HEK293 (cell line): ENCODE data around the gene IL3RA.

Experiments
- ATF2 ChIP-seq: fragments of 450-650 bp; formaldehyde crosslinking; IDR thresholded peaks from 2 replicates; pipeline ENCODE4 v1.5.1; 2016; ENCODE audit warnings: missing biosample characterization, missing genetic modification characterization, low read depth
- GFI1B ChIP-seq: fragments of 450-650 bp; formaldehyde crosslinking; IDR thresholded peaks from 2 replicates; pipeline ENCODE4 v1.5.1; 2016; ENCODE audit warnings: missing biosample characterization, missing genetic modification characterization
- KLF8 ChIP-seq: fragments of 450-650 bp; formaldehyde crosslinking; IDR thresholded peaks from 2 replicates; pipeline ENCODE4 v1.5.1; 2016; ENCODE audit warnings: missing biosample characterization, missing genetic modification characterization
- PRDM4 ChIP-seq: fragments of 450-650 bp; formaldehyde crosslinking; IDR thresholded peaks from 2 replicates; pipeline ENCODE4 v1.5.1; 2017; ENCODE audit warnings: missing biosample characterization, missing genetic modification characterization
- PRDM6 ChIP-seq: fragments of 450-650 bp; formaldehyde crosslinking; IDR thresholded peaks from 2 replicates; pipeline ENCODE4 v1.5.1; 2017; ENCODE audit warnings: missing biosample characterization, missing genetic modification characterization
- REPIN1 ChIP-seq: fragments of 450-650 bp; formaldehyde crosslinking; IDR thresholded peaks from 2 replicates; pipeline ENCODE4 v1.5.1; 2017; ENCODE audit warnings: missing biosample characterization, missing genetic modification characterization, low read depth
- SETDB1 ChIP-seq: IDR thresholded peaks from one replicate; pipeline ENCODE4 v1.6.1; 2017; ENCODE audit warnings: mild to moderate bottlenecking, low read length, moderate library complexity, mixed read lengths; ENCODE audit not compliant: insufficient read length
- ZBTB8A ChIP-seq: fragments of 450-650 bp; formaldehyde crosslinking; IDR thresholded peaks from 2 replicates; pipeline ENCODE4 v1.5.1; 2016; ENCODE audit warnings: missing biosample characterization, missing genetic modification characterization
- ZFP69B ChIP-seq: fragments of 450-650 bp; formaldehyde crosslinking; IDR thresholded peaks from 2 replicates; pipeline ENCODE4 v1.5.1; 2016; ENCODE audit warnings: missing biosample characterization, missing genetic modification characterization
- ZNF174 ChIP-seq: fragments of 450-650 bp; formaldehyde crosslinking; IDR thresholded peaks from 2 replicates; pipeline ENCODE4 v1.5.0; 2017; ENCODE audit warnings: missing biosample characterization, mild to moderate bottlenecking, missing genetic modification characterization
- ZNF2 ChIP-seq: fragments of 450-650 bp; formaldehyde crosslinking; IDR thresholded peaks from 2 replicates; pipeline ENCODE4 v1.5.1; 2016; ENCODE audit warnings: missing biosample characterization, missing genetic modification characterization
- ZNF280D ChIP-seq: fragments of 450-650 bp; formaldehyde crosslinking; IDR thresholded peaks from 2 replicates; pipeline ENCODE4 v1.5.1; 2016; ENCODE audit warnings: missing biosample characterization, missing genetic modification characterization
- ZNF324 ChIP-seq: fragments of 450-650 bp; formaldehyde crosslinking; IDR thresholded peaks from 2 replicates; pipeline ENCODE4 v1.5.1; 2016; ENCODE audit warnings: missing biosample characterization, missing genetic modification characterization
- ZNF449 ChIP-seq: fragments of 450-650 bp; formaldehyde crosslinking; IDR thresholded peaks from 2 replicates; pipeline ENCODE4 v1.5.1; 2017; ENCODE audit warnings: missing biosample characterization, mild to moderate bottlenecking, missing genetic modification characterization, moderate library complexity
- ZNF529 ChIP-seq: fragments of 450-650 bp; formaldehyde crosslinking; IDR thresholded peaks from 2 replicates; pipeline ENCODE4 v1.5.1; 2017; ENCODE audit warnings: missing genetic modification characterization, missing biosample characterization; ENCODE audit not compliant: insufficient replicate concordance
- ZNF670 ChIP-seq: fragments of 450-650 bp; formaldehyde crosslinking; IDR thresholded peaks from 2 replicates; pipeline ENCODE4 v1.5.1; 2016; ENCODE audit warnings: missing biosample characterization, missing genetic modification characterization, low read depth
- ZNF707 ChIP-seq: fragments of 450-650 bp; formaldehyde crosslinking; IDR thresholded peaks from 2 replicates; pipeline ENCODE4 v1.5.1; 2016; ENCODE audit warnings: missing biosample characterization, missing genetic modification characterization
- ZSCAN5A ChIP-seq: fragments of 450-650 bp; formaldehyde crosslinking; IDR thresholded peaks from 2 replicates; pipeline ENCODE4 v1.5.1; 2016; ENCODE audit warnings: missing biosample characterization, missing genetic modification characterization
- ZXDB ChIP-seq: fragments of 450-650 bp; formaldehyde crosslinking; IDR thresholded peaks from 2 replicates; pipeline ENCODE4 v1.5.1; 2016; ENCODE audit warnings: missing biosample characterization, missing genetic modification characterization

The IL3RA gene

GRCh38 chrX:1417921-1418771, 81.6 kb downstream of the IL3RA start (continued):
- TF ChIP-seq ATF2 (tag by site-specific recombination) = no peak
- no peak for TF ChIP-seq ZFP69B (tag by site-specific recombination)
- 0 out of 2 replicates have a peak, but pooled peaks have one; percentile 26 for TF ChIP-seq ZXDB (tag by site-specific recombination)
- 0 out of 2 replicates have a peak, but pooled peaks have one; percentile 70 for TF ChIP-seq ZSCAN5A
- TF ChIP-seq REPIN1 (tag by site-specific recombination) = no peak
- peak; percentile 64 for TF ChIP-seq KLF8
- peak; percentile 100 for TF ChIP-seq ZNF280D (tag by site-specific recombination)
- TF ChIP-seq ZNF174 = no peak
- no peak for TF ChIP-seq GFI1B (tag by site-specific recombination)
- TF ChIP-seq ZBTB8A (tag by site-specific recombination) = no peak
- peak; percentile 13 for TF ChIP-seq ZNF529
- no peak for TF ChIP-seq ZNF2 (tag by site-specific recombination)
- no peak for TF ChIP-seq PRDM4 (tag by site-specific recombination)
- TF ChIP-seq ZNF449 (tag by site-specific recombination) = no peak
- peak; percentile 67 for TF ChIP-seq SETDB1
- no peak for TF ChIP-seq ZNF670 (tag by site-specific recombination)
- no peak for TF ChIP-seq PRDM6 (tag by site-specific recombination)
- no peak for TF ChIP-seq ZNF324
- TF ChIP-seq ZNF707 = no peak
